WERI-Rb-1 (cell line): ENCODE data around the gene SIT1.

Experiments used
- DNase-seq: peaks from one replicate; pipeline ENCODE4 v3.0.0-alpha.2; 2020
- H3K27ac ChIP-seq: fragments of 250-450 bp; sonication (Bioruptor Pico); 2 replicates; pipeline ENCODE4 v1.5.1; 2020; ENCODE audit warnings: mild to moderate bottlenecking, moderate library complexity
- H3K27me3 ChIP-seq: fragments of 250-450 bp; sonication (Bioruptor Pico); 2 replicates; pipeline ENCODE4 v1.5.1; 2021; ENCODE audit warnings: mild to moderate bottlenecking, low read depth, moderate library complexity; ENCODE audit not compliant: insufficient read depth, severe bottlenecking
- H3K36me3 ChIP-seq: fragments of 250-450 bp; sonication (Bioruptor Pico); 2 replicates; pipeline ENCODE4 v1.5.1; 2020; ENCODE audit warnings: mild to moderate bottlenecking, moderate library complexity
- H3K4me3 ChIP-seq: 2 replicates; pipeline ENCODE4 v1.5.1; 2011; ENCODE audit warnings: low read depth, mild to moderate bottlenecking, control low read depth, low read length
- H3K9me3 ChIP-seq: fragments of 250-450 bp; sonication (Bioruptor Pico); 2 replicates; pipeline ENCODE4 v1.5.1; 2021; ENCODE audit warnings: mild to moderate bottlenecking, moderate library complexity; ENCODE audit not compliant: severe bottlenecking
- TF ChIP-seq, protein P1 (sequence below): IDR thresholded peaks from 2 replicates; pipeline ENCODE4 v1.5.1; 2011; ENCODE audit warnings: low read depth, mild to moderate bottlenecking, control low read depth, inconsistent platforms, low read length

The SIT1 gene

GRCh38 chr9:35685506-35685905 is 34.8 kb upstream of the SIT1 start:
- Histone ChIP-seq H3K9me3 (no peaks in the 10 kb centered on the region), H3K27ac (no peak overlapping the region), H3K36me3 (no peaks in the 10 kb centered on the region), H3K27me3 (no peaks in the 10 kb centered on the region), H3K4me3 (no peak overlapping the region)
- no peak for DNase-seq
- TF ChIP-seq, protein P1, sequence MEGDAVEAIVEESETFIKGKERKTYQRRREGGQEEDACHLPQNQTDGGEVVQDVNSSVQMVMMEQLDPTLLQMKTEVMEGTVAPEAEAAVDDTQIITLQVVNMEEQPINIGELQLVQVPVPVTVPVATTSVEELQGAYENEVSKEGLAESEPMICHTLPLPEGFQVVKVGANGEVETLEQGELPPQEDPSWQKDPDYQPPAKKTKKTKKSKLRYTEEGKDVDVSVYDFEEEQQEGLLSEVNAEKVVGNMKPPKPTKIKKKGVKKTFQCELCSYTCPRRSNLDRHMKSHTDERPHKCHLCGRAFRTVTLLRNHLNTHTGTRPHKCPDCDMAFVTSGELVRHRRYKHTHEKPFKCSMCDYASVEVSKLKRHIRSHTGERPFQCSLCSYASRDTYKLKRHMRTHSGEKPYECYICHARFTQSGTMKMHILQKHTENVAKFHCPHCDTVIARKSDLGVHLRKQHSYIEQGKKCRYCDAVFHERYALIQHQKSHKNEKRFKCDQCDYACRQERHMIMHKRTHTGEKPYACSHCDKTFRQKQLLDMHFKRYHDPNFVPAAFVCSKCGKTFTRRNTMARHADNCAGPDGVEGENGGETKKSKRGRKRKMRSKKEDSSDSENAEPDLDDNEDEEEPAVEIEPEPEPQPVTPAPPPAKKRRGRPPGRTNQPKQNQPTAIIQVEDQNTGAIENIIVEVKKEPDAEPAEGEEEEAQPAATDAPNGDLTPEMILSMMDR, result no peak

GRCh38 chr9:35684921-35685320 is 34.2 kb upstream of the SIT1 start:
- Histone ChIP-seq H3K27me3 (no peaks in the 10 kb centered on the region), H3K36me3 (no peaks in the 10 kb centered on the region), H3K9me3 (no peaks in the 10 kb centered on the region), H3K4me3 (no peak overlapping the region), H3K27ac (no peak overlapping the region)
- TF ChIP-seq, protein P1, result no peak
- DNase-seq, result no peak

DNA sequence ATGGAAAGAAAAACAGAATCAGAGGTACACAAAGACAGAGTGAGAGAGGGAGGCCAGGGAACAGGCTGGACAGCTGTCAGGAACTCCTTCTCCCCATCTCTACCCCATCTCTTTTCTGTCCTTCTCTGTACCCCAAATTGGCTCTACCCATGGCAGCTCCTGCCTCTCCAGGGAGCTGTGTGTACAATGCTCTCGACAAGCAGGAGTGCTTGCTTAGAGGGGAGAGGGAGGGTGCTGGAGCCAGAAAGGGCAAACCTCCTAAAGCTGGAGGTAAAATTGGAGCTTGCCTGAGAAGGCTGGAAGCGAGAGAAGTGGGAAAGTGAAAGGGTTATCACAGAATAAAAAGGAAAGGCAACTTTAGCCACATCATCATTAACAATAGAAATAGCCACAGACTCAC is 32.6 kb upstream of the SIT1 start:
- TF ChIP-seq, protein P1, result no peak
- no peak overlapping the region for H3K4me3 ChIP-seq
- no peak for DNase-seq
- no peaks in the 10 kb centered on the region for H3K9me3 ChIP-seq
- H3K36me3 ChIP-seq, result no peaks in the 10 kb centered on the region
- no peaks in the 10 kb centered on the region for H3K27me3 ChIP-seq
- H3K27ac ChIP-seq, result no peak overlapping the region

DNA sequence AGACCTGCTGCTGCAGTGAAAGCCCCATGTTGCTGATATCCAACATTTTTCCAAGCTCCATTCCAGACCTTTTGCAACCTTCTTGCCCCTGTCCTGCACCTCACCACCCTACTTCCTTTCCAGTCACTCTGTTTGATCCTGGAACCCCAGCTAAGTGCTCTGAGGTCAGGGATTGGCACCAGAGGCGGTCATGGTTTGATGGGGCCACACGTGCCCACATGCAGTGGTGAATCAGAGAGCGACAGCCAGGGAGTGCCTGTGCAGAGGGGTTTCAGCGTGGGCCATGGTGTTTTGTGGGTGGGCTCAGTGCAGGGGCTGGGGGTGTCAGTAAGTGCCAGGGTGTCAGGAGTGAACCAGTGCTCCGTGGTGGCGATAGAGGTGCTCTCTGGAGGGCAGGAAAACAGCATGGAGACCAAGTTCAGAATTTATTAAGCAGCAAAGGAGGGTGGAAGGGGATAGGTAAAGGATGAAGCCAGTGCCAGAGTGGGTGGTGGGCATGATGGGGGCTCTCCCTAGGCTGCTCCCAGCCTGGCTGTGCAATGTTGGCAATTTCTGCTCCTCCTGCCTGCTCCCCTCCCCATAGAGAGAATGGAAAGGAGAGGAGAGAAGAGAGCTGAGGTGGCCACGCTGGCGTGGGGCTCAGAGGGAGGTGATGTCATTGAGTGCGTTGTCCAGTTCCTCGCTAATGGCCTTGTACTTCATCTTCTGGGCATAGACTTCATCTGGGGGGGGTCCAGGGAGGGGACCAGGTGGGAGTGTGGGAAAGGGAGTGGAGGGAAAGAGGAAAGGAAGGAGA is 32.0 kb upstream of the SIT1 start:
- H3K9me3 ChIP-seq, result no peaks in the 10 kb centered on the region
- DNase-seq, result no peak
- TF ChIP-seq, protein P1, result no peak
- H3K36me3 ChIP-seq, result no peaks in the 10 kb centered on the region
- H3K4me3 ChIP-seq, result no peak overlapping the region
- H3K27ac ChIP-seq, result no peak overlapping the region
- no peaks in the 10 kb centered on the region for H3K27me3 ChIP-seq

GRCh38 chr9:35682051-35682450 is 31.3 kb upstream of the SIT1 start:
- H3K27me3 ChIP-seq, result no peaks in the 10 kb centered on the region
- no peak overlapping the region for H3K4me3 ChIP-seq
- TF ChIP-seq, protein P1, result no peak
- H3K9me3 ChIP-seq, result no peaks in the 10 kb centered on the region
- no peak overlapping the region for H3K27ac ChIP-seq
- no peaks in the 10 kb centered on the region for H3K36me3 ChIP-seq
- no peak for DNase-seq
